ENCODE data around the gene INSYN2B.

INSYN2B gene

DNA sequence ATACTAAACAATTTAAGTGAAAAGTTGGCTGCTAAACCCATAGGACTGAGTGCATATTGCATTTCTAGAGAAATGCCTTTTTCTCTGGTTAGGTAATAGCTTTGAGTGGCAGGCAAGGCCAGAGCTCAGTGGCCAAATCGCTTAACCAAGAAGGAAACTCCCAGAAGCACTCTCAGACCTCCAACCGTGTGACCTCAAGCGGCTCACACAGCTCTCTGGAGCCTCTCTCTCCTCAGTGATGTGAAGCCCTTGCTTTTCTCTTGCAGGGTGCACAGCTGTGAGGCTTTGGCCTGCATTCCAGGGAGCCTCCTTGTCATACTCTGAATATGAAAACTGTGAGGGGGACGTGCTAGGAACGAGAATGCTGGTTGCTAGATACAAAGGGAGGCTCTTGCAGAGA is 106.7 kb downstream of the INSYN2B start:
- no peak overlapping the region for H3K4me3 ChIP-seq (replicated peaks; ENCODE audit: low read depth, low read length)
- no peak for DNase-seq (ENCODE audit: extremely low read depth, low read depth)
- TF ChIP-seq, protein P1, sequence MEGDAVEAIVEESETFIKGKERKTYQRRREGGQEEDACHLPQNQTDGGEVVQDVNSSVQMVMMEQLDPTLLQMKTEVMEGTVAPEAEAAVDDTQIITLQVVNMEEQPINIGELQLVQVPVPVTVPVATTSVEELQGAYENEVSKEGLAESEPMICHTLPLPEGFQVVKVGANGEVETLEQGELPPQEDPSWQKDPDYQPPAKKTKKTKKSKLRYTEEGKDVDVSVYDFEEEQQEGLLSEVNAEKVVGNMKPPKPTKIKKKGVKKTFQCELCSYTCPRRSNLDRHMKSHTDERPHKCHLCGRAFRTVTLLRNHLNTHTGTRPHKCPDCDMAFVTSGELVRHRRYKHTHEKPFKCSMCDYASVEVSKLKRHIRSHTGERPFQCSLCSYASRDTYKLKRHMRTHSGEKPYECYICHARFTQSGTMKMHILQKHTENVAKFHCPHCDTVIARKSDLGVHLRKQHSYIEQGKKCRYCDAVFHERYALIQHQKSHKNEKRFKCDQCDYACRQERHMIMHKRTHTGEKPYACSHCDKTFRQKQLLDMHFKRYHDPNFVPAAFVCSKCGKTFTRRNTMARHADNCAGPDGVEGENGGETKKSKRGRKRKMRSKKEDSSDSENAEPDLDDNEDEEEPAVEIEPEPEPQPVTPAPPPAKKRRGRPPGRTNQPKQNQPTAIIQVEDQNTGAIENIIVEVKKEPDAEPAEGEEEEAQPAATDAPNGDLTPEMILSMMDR (IDR thresholded peaks at IDR 0.05; ENCODE audit: low read depth, low read length, missing control alignments), result no peak

DNA sequence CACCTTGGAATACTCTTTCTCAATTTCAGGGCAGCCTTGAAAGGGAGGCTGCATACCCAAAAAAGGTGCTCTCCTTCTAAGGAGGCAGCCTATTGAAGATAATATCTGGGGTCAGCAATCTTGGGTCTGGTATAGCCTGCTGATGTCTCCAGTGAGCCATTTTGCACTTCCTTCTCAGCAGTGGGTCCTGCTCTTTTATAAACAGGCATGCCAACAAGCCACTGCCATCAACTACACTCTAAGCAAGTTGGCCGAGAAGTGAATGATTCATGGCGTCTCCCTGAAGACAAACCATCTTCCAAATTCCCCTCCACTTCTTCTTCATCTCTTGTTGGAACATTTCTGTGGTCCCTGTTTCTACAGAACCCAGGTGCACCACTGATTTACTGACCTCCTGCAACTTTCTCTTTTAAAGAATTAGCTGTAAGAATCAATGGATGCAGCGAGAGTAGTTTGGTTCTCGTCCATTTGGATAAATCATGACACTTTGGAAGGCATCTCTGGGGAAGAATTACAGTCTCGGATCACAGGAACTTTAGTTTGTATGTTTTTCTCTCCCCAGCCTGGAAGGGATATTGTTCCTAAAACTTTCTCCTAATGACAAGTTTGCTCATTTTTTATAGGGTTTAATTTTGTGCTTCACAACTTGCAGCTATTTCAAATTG is 108.3 kb downstream of the INSYN2B start:
- TF ChIP-seq, protein P1 (IDR thresholded peaks at IDR 0.05; ENCODE audit: low read depth, low read length, missing control alignments), result no peak
- no peak overlapping the region for H3K4me3 ChIP-seq (replicated peaks; ENCODE audit: low read depth, low read length)
- DNase-seq (ENCODE audit: extremely low read depth, low read depth), result no peak

DNA sequence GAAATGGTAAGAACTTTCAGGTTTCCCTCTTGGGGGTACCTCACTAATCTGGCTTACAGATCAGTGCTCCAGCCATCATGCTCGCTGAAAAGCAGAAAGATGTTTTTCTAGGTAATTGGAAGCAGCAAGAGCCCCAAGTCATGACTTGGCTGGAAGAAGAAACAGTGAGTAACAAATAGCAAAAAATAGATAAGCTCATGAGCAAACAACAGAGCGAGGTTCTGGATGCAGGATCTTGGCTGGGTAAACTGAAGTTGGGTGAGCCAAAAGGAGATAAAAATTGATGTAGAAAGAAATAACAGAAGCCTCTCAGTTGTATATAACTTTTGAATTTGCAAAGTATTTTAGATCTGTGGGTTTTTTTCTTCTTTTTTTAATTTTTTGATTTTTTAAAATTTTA is 110.1 kb downstream of the INSYN2B start:
- no peak overlapping the region for H3K4me3 ChIP-seq (replicated peaks; ENCODE audit: low read depth, low read length)
- no peak for DNase-seq (ENCODE audit: extremely low read depth, low read depth)
- TF ChIP-seq, protein P1 (IDR thresholded peaks at IDR 0.05; ENCODE audit: low read depth, low read length, missing control alignments), result no peak

DNA sequence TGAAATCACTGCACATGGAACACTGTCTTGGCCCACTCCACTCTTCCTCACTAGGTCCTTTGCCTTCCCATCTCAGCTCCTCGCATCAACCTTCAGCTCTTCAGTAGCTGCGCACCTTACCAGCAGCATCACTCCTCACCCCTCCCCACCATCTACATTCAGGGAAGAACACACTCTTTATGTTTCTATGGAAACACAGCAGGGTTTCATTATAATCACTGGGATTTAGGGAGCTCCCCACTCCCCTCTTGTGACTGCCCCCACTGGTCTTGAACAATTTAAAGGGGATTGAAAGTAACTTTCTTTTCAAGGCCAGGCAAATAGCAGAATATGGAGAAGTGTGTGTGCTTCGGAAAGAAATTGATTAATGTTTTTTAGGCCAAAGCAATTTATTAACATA is 111.2 kb downstream of the INSYN2B start:
- no peak overlapping the region for H3K4me3 ChIP-seq (replicated peaks; ENCODE audit: low read depth, low read length)
- no peak for DNase-seq (ENCODE audit: extremely low read depth, low read depth)
- TF ChIP-seq, protein P1 (IDR thresholded peaks at IDR 0.05; ENCODE audit: low read depth, low read length, missing control alignments), result no peak

DNA sequence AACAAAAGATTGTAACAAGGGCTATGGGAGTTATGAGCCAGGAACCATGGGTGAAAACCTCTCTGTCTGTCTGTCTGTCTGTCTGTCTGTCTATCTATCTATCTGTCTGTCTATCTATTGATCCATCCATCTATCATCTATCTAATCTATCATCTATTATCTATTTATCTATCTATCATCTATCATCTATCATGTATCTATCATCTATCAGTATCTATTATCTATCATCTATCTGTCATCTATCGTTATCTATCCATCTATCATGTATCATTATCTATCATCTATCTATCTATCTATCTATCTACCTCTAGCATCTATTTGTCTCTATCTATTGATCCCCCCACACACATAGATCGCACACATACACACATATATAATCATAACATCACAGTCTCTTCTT is 112.9 kb downstream of the INSYN2B start:
- no peak overlapping the region for H3K4me3 ChIP-seq (replicated peaks; ENCODE audit: low read depth, low read length)
- DNase-seq (ENCODE audit: extremely low read depth, low read depth), result no peak
- TF ChIP-seq, protein P1 (IDR thresholded peaks at IDR 0.05; ENCODE audit: low read depth, low read length, missing control alignments), result no peak

DNA sequence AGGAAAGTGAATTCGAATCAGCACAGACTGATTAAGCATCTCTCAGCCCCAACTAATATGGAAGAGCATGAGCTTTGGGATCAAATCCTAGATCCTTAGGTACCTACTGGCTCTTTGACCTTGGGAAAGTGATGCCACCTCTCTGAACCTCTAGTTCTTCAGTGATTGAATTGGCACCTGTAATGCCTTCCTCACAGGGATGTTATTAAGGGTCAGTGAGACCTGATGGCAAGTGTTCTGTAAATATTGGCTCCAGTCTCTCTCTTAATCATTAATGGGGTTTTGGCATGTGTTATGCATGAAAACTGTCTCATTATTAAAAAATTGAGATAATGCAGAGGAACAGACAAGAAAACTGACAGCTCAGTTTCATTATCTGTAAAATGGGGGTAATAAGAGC is 115.8 kb downstream of the INSYN2B start:
- no peak for DNase-seq (ENCODE audit: extremely low read depth, low read depth)
- no peak overlapping the region for H3K4me3 ChIP-seq (replicated peaks; ENCODE audit: low read depth, low read length)
- TF ChIP-seq, protein P1 (IDR thresholded peaks at IDR 0.05; ENCODE audit: low read depth, low read length, missing control alignments), result no peak

DNA sequence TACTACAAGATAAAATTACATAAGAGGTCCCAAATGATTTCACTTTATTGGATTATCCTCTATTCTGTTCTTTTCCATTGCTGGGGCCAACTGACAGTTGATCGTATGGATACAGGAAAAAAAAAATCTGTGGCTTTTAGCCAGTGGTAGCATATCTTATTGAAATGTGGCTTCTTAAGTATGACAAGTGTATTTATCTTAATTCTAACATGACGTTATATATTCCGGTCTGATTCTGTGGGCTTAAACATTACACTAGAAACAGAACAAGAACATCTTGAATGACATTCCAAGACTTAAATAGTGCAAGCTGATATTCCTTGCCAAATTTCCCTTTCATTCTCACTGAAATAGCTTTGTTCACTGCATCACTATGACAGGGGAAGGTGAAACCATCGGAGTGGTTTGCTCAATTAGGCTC is 117.9 kb downstream of the INSYN2B start:
- H3K4me3 ChIP-seq (replicated peaks; ENCODE audit: low read depth, low read length), result no peak overlapping the region
- TF ChIP-seq, protein P1 (IDR thresholded peaks at IDR 0.05; ENCODE audit: low read depth, low read length, missing control alignments), result no peak
- DNase-seq (ENCODE audit: extremely low read depth, low read depth), result no peak
